Natural killer cell treated with Interleukin-12 subunit alpha and Interleukin-12 subunit beta and Interleukin-15 and Interleukin-18, amount 100 ng/mL, for 72 hours (primary cell): ENCODE data around the gene ZNF692. TPM values are rescaled to one million over a fixed set of nuclear protein-coding genes. Genes with fewer than 3 reads are reported as not detected.
A peak's percentile ranks its signal among the peaks of the same experiment; 100 is the strongest.
"Not testable (repeated sequence)": the region's sequence is repeated elsewhere in the genome, so short reads cannot be mapped to it uniquely, and the experiment has no call there.

ENCODE experiments used
- ATAC-seq, 2 donors: fragments of 150-1000 bp; cut with Tn5 transposase in 1 of 2; sonication (Bioruptor Pico), chemical (Tn5 transposase) in 1 of 2; 2 replicates each; pipeline ENCODE4 v1.10.0; 2021
- DNase-seq: peaks from one replicate; pipeline ENCODE4 v3.0.0; 2022; ENCODE audit warnings: low spot score
- H3K27ac Mint-ChIP-seq, 2 donors: 1 replicate in 1 of 2; 2 replicates in 1 of 2; pipeline ENCODE4 v1.8.0; 2022; ENCODE audit warnings: mixed read lengths in 2 of 2, mild to moderate bottlenecking in 1 of 2, moderate library complexity in 1 of 2
- H3K27me3 Mint-ChIP-seq, 2 donors: 1 replicate in 1 of 2; 2 replicates in 1 of 2; pipeline ENCODE4 v1.8.0; 2022; ENCODE audit warnings: mixed read lengths in 2 of 2
- H3K36me3 Mint-ChIP-seq: one replicate; pipeline ENCODE4 v1.8.0; 2022; ENCODE audit warnings: mixed read lengths
- H3K4me1 Mint-ChIP-seq, 2 donors: 1 replicate in 1 of 2; 2 replicates in 1 of 2; pipeline ENCODE4 v1.8.0; 2022; ENCODE audit warnings: low read depth in 2 of 2, mixed read lengths in 2 of 2, mild to moderate bottlenecking in 1 of 2
- H3K4me3 Mint-ChIP-seq: one replicate; pipeline ENCODE4 v1.8.0; 2022; ENCODE audit warnings: mixed read lengths
- H3K9me3 Mint-ChIP-seq: 2 replicates; pipeline ENCODE4 v1.8.0; 2022; ENCODE audit warnings: mixed read lengths
- total RNA-seq, 2 donors: library from RNA; stranded (reverse); gene quantifications; one replicate each; pipeline ENCODE4 v1.2.3, GENCODE V29; 2022

ZNF692 gene
- total RNA-seq, 2 donors from 2014 or later = 40.4 to 142 TPM

GRCh38 chr1:248810000-248810726 lies 48.7 kb downstream of the ZNF692 start:
- ATAC-seq (no peak), DNase-seq (no peak)
- peaks cover 6 to 8% of the 10 kb centered on the region in 2 donors for H3K4me1 Mint-ChIP-seq
- H3K36me3 Mint-ChIP-seq = peaks cover 11% of the 10 kb centered on the region
- H3K4me3 Mint-ChIP-seq = no peak overlapping the region
- no peak overlapping the region for H3K27ac Mint-ChIP-seq
- no peaks in the 10 kb centered on the region for H3K9me3 Mint-ChIP-seq
- H3K27me3 Mint-ChIP-seq = no peaks in the 10 kb centered on the region

- Mint-ChIP-seq H3K4me1 (peaks cover 12 to 17% of the 10 kb centered on the region in 2 donors), H3K9me3 (no peaks in the 10 kb centered on the region), H3K27ac (no peak overlapping the region), H3K4me3 (no peak overlapping the region), H3K36me3 (peaks cover 2% of the 10 kb centered on the region), H3K27me3 (no peaks in the 10 kb centered on the region)
- no peak for ATAC-seq
- no peak for DNase-seq
Observed at GRCh38 chr1:248808876-248809275, 50.0 kb downstream of the ZNF692 start.

DNA sequence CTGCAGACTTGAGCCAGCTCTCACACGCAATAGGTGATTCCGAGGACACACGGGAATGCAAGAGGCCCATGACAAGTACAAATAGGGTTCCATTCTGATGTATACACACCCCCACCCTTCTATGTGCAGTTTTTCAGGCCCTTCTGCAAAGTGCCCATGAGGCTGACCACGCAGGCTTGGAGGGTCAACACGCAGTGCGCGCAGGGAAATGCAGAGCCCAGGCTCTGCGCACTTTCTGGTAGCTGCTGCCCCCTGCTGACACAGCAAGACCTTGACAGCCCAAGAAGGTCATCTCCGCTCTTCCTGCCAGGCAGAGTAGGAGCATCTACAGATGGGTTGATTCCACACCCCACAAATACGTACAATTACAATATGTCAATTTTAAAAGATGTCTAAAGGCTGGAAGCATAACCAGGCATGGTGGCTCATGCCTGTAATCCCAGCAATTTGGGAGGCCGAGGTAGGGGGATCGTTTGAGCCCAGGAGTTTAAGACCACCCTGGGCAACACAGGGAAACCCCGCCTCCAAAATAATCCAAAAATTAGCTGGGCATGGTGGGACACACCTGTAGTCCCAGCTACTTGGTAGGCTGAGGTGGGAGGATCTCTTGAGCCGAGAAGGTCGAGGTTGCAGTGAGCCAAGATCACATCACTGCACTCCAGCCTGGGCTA lies 51.7 kb downstream of the ZNF692 start:
- H3K27me3 Mint-ChIP-seq = no peaks in the 10 kb centered on the region
- H3K36me3 Mint-ChIP-seq = no peaks in the 10 kb centered on the region
- DNase-seq (no peak), ATAC-seq (peak; percentile 72 to 77)
- no peak overlapping the region for H3K27ac Mint-ChIP-seq
- H3K9me3 Mint-ChIP-seq = no peaks in the 10 kb centered on the region
- no peak overlapping the region for H3K4me3 Mint-ChIP-seq
- peaks cover 12 to 17% of the 10 kb centered on the region in 2 donors for H3K4me1 Mint-ChIP-seq

GRCh38 chr1:248805876-248806275 lies 53.0 kb downstream of the ZNF692 start:
- peak overlapping the region in 1 of 2 donors; percentile 40 for H3K27ac Mint-ChIP-seq
- ATAC-seq = no peak

GRCh38 chr1:248804771-248805681 lies 53.9 kb downstream of the ZNF692 start:
- H3K4me3 Mint-ChIP-seq = no peak overlapping the region
- H3K27me3 Mint-ChIP-seq = peaks cover 6 to 14% of the 10 kb centered on the region in 2 donors
- H3K9me3 Mint-ChIP-seq = no peaks in the 10 kb centered on the region
- no peaks in the 10 kb centered on the region for H3K36me3 Mint-ChIP-seq
- DNase-seq (no peak), ATAC-seq (peak in 1 of 2 donors; percentile 63)
- peak overlapping the region in 1 of 2 donors; percentile 40 for H3K27ac Mint-ChIP-seq
- peaks cover 10 to 17% of the 10 kb centered on the region in 2 donors for H3K4me1 Mint-ChIP-seq

More at GRCh38 chr1:248805876-248806275, 53.0 kb downstream of the ZNF692 start:
- DNase-seq = no peak
- no peaks in the 10 kb centered on the region for H3K9me3 Mint-ChIP-seq
- peaks cover 10 to 17% of the 10 kb centered on the region in 2 donors for H3K4me1 Mint-ChIP-seq
- H3K36me3 Mint-ChIP-seq = no peaks in the 10 kb centered on the region
- H3K4me3 Mint-ChIP-seq = no peak overlapping the region
- peaks cover 3 to 7% of the 10 kb centered on the region in 2 donors for H3K27me3 Mint-ChIP-seq

DNA sequence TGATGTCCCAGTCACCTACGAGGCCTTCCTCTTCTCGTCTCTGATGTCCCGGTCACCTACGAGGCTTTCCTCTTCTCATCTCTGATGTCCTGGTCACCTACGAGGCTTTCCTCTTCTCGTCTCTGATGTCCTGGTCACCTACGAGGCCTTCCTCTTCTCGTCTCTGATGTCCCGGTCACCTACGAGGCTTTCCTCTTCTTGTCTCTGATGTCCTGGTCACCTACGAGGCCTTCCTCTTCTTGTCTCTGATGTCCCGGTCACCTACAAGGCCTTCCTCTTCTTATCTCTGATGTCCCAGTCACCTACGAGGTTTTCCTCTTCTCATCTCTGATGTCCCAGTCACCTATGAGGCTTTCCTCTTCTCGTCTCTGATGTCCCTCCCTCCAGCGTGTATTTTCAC lies 55.4 kb downstream of the ZNF692 start:
- H3K36me3 Mint-ChIP-seq, ATAC-seq, H3K4me3 Mint-ChIP-seq, H3K9me3 Mint-ChIP-seq, H3K27ac Mint-ChIP-seq, DNase-seq: not testable (repeated sequence)
- Mint-ChIP-seq H3K4me1 (peaks cover 10 to 17% of the 10 kb centered on the region in 2 donors), H3K27me3 (peaks cover 6 to 20% of the 10 kb centered on the region in 2 donors)

GRCh38 chr1:248802454-248802853 lies 56.4 kb downstream of the ZNF692 start:
- peaks cover 10 to 17% of the 10 kb centered on the region in 2 donors for H3K4me1 Mint-ChIP-seq
- no peak overlapping the region for H3K27ac Mint-ChIP-seq
- peaks cover 13 to 31% of the 10 kb centered on the region in 2 donors for H3K27me3 Mint-ChIP-seq
- no peak overlapping the region for H3K4me3 Mint-ChIP-seq
- no peaks in the 10 kb centered on the region for H3K9me3 Mint-ChIP-seq
- DNase-seq (no peak), ATAC-seq (no peak)
- H3K36me3 Mint-ChIP-seq = no peaks in the 10 kb centered on the region

- DNase-seq (no peak), ATAC-seq (no peak)
- Mint-ChIP-seq H3K4me1 (peaks cover 10 to 12% of the 10 kb centered on the region in 2 donors), H3K4me3 (no peak overlapping the region), H3K27ac (no peak overlapping the region), H3K27me3 (peaks cover 13 to 38% of the 10 kb centered on the region in 2 donors), H3K36me3 (no peaks in the 10 kb centered on the region), H3K9me3 (no peaks in the 10 kb centered on the region)
Observed at GRCh38 chr1:248800459-248800858, 58.4 kb downstream of the ZNF692 start.

Other genes with a start within 250 kb of the ZNF692 start
- gene OR2T11, start 224.0 kb downstream of the ZNF692 start, total RNA-seq = not detected
- gene OR2T35, start 213.8 kb downstream of the ZNF692 start, total RNA-seq = not detected
- gene OR2T27, start 203.6 kb downstream of the ZNF692 start, total RNA-seq = not detected
- gene OR14I1, start 156.3 kb downstream of the ZNF692 start, total RNA-seq = not detected
- not detected for gene LYPD8, start 103.3 kb downstream of the ZNF692 start, total RNA-seq
- 10 to 100 TPM; 18.3 to 23.8 TPM for gene SH3BP5L, start 33.2 kb downstream of the ZNF692 start, total RNA-seq
- 10 to 100 TPM; 41.2 to 59.7 TPM for gene ZNF672, start 20.9 kb downstream of the ZNF692 start, total RNA-seq
- 1 to 10 TPM; 6.9 to 7.2 TPM for gene PGBD2, start 47.1 kb upstream of the ZNF692 start, total RNA-seq